Measurements from ENCODE around the gene C1orf53.
"Not testable (repeated sequence)": the region's sequence is repeated elsewhere in the genome, so short reads cannot be mapped to it uniquely, and the experiment has no call there.

The C1orf53 gene

DNA sequence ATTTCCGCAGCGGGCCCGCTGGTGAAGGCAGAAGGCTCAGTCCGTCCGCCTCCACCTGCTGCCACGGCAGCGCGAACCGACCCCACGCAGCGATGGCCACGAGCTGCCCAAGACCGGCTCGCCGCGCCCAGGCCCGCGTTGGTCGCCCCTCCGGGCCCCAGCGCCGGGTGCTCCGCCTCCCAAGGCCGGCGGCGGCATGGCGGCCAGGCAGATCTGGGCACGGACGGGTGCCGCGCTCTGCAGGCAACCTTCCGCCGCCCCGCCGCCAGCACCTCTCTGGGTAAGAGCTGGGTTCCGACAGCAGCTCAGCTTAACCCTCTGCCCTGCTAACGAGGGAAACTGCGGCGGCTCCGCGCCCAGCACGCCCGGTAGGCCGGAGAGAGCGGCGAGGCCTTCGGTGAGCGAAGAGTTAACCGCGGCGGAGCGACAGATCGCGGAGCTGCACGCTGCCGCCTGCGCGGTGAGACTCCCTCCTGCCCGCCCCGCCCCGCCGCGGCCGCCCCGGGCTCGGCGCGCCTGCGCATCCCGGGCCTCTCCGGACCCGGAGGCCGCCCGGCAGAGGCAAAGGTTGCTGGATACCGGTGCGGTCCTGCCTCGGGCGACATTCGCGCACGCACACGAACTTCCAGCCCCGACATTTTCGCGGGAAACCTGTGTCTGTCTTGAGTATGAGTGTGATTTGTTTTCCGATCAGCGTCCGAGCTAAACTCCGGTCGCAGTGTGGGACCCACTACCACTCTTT lies at the start of gene C1orf53:
TSS of gene C1orf53 (plus strand) at position 177 of the 742 bp plus-strand sequence. CDS start at position 197, 20 bp downstream.
- DNase-seq, result peak; percentile 49 to 54 (median 52)

DNA sequence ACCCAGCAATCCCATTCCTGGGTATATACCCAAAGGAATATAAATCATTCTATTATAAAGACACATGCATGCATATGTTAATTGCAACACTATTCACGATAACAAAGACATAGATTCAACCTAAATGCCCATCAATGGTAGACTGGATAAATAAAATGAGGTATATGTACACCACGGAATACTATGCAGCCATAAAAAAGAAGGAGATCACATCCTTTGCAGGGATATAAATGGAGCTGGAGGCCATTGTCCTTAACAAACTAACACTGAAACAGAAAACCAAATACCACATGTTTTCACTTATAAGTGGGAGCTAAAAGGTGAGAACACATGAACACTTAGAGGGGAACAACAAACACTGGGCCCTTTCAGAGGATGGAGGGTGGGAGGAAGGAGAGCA lies 46.7 kb upstream of the C1orf53 start:
- DNase-seq, result not testable (repeated sequence)

DNA sequence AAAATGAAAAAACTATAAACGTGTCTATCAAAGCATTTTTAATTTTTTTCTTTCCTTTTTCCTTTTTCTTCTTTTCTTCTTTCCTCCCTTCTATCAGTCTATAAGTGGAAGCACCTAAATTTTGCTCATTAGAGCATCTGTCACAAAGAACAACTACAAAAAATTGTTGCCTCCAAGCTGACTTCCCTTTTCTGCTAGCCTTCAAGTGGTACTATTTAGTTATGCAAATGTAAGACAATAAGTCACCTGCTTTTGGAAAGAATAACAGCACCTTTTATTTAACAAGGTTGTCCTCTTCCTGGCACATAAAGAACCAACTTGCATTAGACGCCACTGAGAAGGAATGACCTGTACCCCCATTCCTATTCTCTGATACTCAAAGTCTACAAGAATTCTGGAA lies 45.0 kb upstream of the C1orf53 start:
- no peak for DNase-seq

DNA sequence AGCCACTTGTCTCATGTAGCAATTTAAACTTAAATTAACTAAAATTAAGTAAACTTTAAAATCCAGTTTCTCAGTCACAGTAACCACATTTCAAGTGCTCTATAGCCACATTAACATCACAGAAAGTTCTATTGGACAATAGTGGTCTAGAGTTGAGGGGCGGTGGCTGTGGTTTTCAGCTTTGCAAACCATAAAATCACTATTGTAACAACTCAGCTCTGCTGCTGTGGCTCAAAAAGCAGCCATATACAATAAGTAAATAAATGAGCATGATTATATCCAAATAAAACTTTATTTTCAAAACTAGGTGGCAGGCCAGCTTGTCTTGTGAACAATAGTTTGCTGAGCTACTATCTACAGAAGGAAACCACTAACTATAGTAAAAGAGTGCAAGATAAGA lies 43.4 kb upstream of the C1orf53 start:
- no peak for DNase-seq

DNA sequence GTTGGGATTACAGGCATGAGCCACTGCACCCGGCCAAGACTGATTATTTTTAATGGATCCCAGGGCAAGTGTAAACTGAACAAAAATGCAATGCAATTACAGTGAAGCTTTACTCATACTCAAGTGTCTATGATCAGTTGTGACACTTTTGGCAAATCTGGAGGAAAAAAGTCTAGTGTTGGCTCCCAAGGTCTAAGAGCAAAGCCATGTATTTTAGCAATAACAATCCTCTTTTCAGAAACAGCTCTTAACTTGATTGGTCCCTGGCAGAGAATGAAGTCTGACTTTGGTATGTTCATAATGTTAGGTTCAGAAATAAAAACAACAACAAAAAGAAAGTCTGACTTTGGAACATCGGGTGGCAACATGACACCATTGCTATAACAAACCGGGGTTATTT lies 40.2 kb upstream of the C1orf53 start:
- DNase-seq, result no peak

DNA sequence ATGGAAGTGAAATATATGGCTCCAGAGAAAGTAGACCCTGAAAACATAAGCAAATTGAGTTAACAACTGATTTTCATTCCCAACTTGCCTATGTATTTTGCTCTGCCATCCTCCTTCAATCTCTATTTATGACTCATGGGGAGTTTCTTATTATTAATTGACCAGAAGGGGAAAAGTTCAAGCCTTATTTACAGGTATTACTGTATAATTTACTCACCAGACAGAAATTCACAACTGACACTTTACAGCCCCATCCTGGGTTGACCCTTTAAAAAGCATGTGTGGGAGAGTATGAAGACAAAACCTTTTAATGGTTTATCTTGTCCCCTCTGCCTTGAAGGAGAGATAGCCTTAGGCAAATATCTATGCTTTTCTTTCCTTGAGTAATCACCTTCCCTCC lies 39.8 kb upstream of the C1orf53 start:
- DNase-seq, result no peak

DNA sequence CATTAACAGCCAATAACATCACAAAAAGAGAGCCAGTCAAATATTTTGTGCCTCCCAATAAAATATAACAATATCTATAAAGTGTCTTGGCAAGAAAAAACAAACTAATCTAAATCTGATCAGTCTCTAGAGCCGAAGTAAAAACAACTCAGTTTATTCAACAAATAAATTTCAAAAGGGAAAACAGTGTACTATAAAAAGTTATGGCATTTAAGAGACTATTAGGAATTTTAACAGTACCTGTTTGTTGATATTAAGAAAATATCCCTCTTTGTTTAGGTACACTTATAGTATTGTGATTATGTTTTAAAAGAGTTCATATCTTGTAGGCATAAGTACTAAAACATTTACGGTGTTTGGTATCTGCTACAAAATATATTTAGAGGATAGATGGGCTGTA lies 36.6 kb upstream of the C1orf53 start:
- no peak for DNase-seq

DNA sequence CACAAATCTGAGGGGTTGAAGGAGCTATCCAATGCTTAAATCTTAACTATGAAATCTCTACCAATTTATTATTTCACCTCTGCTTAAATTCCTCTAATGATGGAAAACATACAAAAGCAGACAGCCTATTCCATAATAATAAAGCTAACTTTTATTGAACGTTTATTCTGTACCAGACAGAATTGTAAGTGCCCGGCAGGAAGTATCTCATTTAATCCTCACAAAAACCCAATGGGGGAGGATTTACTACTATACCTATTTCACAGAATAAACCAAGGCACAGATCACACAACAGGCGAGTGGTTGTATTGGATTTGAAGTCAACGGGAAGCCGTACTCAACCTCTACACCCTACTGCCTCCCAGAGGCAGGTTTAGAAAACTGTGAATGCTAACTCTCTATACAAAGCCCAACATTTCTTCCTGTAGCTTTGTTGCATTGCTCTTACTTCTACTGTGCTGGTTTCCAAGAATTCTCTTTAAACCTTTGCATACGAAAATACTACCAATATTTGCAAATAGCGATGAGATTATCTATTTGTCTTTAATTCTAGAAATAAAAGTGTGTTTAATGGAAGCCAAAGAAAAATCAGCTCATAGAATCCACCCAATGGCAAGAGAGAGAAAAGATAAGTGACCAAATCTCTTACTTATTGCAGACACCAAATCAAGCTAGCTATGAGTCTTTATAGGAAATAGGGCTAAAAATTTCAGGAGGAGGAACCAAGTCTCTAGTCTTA lies 33.5 kb upstream of the C1orf53 start:
- DNase-seq, result no peak

DNA sequence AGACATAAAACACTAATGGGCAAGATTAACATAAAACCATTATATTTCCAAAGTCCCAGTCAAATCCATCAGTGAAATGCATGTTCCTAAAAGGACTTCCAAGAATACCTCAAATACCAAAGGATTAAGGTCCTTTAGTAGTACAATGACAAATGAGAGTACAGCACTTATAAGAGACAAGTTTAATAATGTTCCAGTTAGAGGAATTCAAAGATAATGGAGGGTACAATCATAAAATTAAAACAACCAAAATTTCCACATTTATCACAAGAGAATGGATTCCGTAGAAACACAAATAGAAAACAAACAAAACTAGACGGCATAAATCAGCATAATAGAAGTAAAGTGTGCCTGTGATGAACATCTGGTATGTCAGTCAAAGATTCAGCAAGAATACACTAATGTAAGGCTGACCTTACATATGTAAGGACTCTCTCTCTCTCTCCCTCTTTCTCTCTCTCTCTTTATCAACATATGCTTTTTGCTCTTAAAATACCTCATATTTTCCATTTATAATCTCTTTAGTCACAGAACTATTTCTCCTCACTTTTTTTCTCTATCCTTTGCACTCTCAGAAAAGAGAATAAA lies 32.8 kb upstream of the C1orf53 start:
- no peak for DNase-seq

DNA sequence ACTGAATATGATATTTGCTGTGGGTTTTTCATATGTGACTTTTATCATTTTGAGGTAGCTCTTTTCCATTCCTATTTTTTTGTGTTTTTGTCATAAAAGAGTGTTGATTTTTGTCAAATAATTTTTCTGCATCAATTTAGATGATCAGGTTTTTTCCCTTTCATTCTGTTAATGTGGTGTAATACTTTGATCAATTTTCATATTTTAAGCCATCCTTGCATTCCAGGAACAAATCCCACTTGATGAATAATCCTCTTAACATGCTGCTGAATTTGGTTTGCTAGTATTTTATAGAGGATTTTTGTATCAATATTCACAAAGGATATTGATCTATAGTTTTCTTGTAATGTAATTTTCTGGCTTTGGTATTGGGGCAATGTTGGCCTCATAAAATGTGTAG lies 25.5 kb upstream of the C1orf53 start:
- no peak for DNase-seq

DNA sequence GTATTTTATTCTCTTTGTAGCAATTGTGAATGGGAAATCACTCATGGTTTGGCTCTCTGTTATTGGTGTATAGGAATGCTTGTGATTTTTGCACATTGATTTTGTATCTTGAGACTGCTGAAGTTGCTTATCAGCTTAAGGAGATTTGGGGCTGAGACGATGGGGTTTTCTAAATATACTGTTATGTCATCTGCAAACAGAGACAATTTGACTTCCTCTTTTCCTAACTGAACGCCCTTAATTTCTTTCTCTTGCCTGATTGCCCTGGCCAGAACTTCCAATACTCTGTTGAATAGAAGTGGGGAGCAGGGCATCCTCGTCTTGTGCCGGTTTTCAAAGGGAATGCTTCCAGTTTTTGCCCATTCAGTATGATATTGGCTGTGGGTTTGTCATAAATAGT lies 22.0 kb upstream of the C1orf53 start:
- DNase-seq, result not testable (repeated sequence)

DNA sequence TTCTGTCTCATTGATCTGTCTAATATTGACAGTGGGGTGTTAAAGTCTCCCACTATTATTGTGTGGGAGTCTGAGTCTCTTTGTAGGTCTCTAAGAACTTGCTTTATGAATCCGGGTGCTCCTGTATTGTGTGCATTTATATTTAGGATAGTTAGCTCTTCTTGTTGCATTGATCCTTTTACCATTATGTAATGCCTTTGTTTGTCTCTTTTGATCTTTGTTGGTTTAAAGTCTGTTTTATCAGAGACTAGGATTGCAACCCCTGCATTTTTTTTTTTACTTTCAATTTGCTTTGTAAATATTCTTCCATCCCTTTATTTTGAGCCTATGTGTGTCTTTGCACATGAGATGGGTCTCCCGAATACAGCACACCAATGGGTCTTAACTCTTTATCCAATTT lies 20.2 kb upstream of the C1orf53 start:
- DNase-seq, result not testable (repeated sequence)

DNA sequence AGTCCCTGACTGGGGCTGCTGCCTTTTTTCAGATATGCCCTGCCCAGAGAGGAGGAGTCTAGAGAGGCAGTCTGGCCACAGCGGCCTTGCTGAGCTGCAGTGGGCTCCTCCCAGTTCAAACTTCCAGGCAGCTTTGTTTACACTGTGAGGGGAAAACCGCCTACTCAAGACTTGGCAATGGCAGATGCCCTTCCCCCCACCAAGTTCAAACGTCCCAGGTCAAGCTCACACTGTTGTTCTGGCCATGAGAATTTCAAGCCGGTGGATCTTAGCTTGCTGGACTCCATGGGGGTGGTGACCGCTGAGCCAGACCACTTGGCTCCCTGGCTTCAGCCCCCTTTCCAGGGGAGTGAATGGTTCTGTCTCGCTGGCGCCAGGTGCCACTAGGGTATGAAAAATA lies 18.3 kb upstream of the C1orf53 start:
- no peak for DNase-seq

DNA sequence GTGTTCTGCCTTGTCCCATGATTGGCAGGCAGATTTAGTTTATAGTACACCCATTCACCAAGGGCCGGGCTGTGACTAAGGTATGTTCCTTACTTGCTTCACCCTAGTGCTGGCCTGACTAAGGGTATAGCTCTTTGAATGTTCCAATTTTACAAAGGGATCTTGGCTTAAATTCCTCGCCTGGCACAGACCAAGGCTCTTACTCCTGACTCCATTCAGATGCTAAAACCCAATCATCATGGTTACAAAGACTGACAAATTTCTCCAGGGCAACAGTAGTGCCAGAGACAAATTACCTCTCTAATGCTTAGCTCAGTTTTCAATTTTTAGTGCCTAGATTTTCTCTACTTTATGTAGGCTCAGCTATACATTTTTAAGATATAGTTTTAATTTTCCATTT lies 11.5 kb upstream of the C1orf53 start:
- DNase-seq, result no peak

DNA sequence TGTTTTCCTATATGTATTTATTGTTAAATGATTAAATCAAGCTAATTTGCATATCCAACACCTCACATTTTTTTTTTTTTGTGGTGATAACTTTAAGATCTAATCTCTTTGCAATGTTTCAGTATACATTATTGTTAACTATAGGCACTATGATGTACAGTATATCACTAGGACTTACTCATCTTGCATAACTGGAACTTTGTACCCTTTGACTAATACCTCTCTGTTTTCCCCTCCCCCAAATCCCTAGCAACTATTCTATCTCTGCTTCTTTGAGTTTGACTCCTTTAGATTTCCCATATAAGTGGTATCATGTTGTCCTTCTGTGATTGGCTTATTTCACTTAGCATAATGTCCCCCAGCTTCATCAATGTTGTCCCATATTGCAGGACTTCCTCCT lies 9.7 kb upstream of the C1orf53 start:
- no peak for DNase-seq

DNA sequence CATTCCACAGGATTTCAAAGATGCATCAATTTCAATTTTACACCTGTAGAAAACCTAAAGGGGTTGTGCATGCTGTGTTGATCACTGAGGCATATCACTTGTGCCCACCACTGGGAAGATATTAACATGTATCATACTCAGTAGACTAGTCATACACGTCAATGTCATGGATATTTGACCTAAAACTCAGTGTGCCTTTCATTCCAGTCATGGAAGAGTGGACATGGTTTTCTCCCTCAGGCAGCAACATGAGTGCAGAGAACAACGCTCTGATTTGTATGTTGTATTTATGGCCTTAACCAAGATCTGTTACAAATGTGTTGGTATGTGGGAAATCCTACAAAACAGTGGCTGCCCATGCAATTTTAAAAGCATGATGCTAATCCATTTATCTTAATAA lies 6.1 kb upstream of the C1orf53 start:
- DNase-seq, result no peak

DNA sequence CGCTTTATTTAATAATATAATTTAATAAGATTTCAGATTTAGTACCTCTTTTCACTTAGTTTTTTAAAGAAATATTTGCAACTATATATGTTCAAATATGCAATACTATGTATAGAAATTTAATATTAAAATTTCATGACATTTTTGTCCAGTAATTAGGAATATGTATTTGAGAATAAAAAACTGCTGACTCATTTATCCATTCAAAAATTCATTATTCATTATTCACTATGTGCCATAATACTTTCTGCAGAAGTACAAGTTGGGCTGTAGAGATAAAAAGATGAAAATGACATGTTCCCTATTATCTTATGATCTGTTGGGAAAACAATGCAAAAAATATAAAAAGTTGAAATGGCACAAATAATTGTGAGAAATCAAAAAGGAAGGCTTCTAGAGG lies 3.4 kb upstream of the C1orf53 start:
- DNase-seq, result no peak

DNA sequence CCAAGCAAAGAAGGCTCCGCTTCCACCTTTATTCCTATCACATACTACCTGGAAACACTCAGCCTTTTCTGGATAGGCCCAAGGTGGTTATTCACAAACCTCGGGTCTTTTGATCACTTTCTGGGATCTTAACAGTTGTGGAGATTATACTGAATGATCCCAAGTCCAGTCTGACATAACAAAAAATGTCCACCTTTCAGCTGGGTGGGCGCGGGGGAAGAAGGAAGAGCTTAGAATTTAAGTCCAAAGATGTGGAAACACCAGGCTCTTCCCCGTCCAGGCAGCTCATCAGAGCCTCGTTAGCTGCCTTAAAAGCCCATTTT lies 338 bp upstream of the C1orf53 start:
- no peak for DNase-seq

DNA sequence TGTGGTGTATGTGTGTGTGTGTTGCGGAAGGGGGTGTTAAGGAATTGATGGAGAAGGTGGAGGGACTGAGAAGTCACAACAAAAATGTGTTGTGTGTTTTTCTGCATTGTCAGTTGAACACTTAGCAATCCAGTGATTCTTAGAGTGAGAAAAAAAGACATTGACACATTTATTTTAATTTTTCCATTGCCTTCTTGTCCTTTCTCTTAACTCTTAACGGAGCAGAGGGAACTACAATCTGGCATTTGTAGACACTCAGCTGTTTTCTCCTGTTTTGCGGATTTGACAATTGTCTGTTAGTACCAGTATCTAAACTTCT lies 725 bp downstream of the C1orf53 start:
- no peak for DNase-seq

DNA sequence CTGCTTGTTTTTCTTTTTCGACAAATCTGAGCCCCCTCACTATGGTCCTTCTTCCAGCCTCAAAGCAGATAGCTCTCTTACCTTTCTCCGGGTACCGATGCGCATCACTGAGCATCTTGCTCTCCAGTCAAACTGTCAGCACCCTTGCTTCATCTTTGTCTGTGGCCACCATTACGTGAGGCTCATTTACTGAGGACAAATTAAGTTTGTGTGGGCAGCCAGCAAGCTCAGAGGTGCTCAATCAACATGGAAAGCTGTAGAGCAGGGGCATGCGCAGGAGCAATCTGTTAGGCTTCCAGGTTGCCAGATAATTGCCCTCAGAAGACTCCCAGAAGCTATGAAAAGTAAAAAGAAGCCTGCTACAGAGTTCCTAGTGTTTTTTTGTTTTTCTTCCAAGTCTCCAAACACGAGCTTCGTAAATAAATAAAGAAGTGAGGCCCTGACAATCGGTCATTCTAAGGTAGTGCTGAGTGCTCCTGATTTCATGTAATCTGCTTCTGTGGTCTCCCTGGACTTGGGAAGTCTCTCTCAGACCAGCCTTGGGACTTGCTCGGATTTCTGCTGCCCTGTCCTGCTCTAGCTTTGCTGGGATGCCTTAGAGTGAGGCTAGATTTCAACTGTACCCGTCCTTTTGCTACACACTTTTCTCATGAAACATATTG lies 1.8 kb downstream of the C1orf53 start:
- no peak for DNase-seq

DNA sequence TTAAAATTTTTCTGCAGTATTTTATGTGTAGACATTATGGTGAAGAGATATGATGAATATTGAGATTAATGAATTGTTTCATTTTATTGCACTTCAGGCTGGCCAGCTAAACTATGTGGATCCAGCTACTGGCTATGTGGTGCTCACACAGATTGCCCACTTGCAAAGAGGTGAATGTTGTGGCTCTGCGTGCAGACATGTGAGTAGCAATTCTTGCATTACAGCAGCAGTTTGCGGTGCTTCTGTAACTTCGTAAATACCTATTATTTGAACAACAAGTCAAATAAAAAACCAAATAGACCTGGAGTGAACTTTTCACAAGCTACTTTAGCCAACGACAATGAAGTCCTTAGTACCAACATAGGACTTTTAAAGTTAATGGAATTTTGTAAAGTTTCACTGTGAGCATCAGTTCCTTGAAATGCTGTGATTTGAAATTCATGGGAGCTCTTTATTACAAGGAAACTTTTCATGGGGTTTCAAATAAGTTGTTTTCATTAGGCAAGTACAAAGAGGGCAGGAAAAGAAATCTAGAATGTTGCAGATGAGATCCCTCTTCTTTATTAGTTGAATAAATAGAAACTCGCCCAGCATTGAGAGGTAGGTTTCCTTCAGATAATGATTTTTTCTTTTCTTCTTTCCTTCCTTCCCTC lies 3.4 kb downstream of the C1orf53 start:
- no peak for DNase-seq

DNA sequence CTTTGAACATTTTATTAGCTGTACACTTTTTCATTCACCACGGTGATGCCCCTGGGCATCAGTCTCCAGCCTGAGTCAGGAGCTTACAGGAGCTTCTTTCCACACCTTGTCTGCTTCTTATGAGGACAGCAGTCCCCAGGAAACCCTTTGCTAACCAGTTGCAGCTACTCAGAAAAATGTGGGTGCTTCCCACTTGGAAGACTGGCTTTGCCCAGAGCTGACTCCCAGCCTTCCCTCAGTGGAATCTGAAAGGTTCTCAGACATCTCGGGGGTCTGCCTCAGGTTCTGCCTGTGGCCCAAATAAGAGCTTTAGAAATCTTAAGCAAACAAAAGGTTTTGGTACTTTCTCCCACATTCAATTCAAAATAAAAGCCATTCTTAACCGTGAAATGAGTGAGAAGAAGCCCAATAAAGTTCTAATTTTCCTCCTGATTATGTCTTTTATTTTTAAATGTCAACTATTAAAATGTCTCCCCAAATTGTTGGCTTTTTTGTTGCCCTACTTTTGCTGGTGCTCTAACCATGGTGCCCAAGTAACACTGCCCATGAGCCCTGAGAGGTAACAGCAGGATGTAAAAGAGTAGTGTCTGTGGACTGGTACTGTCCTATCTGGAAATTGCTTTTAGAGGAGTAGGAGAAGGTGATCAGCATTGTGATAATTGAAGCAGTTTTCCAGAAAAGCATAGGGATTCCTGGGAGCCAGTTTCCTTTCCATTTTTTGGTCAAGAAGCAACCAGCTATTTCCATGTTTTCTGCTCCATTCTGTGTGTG lies 5.6 kb downstream of the C1orf53 start:
- no peak for DNase-seq

Measured in activated CD4-positive, CD25-positive, alpha-beta regulatory T cell (primary cell).